K562 (cell line): ENCODE results near the gene GALNT13. TPM values are rescaled to one million over a fixed set of nuclear protein-coding genes. Genes with fewer than 3 reads are reported as not detected.

ENCODE experiments used
- ATAC-seq: fragments of 200-7000 bp; cut with Tn5 transposase; 3 replicates; pipeline ENCODE4 v1.9.1; 2020; ENCODE audit warnings: moderate library complexity
- BruUV-seq: library from RNA; stranded (reverse); fragments of 400-500 nt; replicated peaks from 2 replicates; lab custom pipeline; 2021; lab: Mats Ljungman, UMichigan
- CTCF ChIA-PET: fragments of 300-600 bp; formaldehyde crosslinking; extraction: SDS; loops from one replicate; lab custom pipeline; 2021; ENCODE audit warnings: low intra/inter-chr PET ratio; lab: Yijun Ruan, JAX
- POLR2A ChIA-PET: fragments of 300-600, 350-650 bp; sonication (Branson Sonifier 250); formaldehyde crosslinking; extraction: SDS; loops from one replicate; lab custom pipeline; 2021; ENCODE audit warnings: antibody characterized with exemption, inconsistent platforms; lab: Yijun Ruan, JAX
- DNase-seq, 4 experiments: peaks; one replicate each; pipeline versions ENCODE4 v3.0.0 to v3.0.0-alpha.2; 2011 to 2018; ENCODE audit warnings: low spot score in 3 of 4, mixed read lengths in 3 of 4; ENCODE audit errors: extremely low read depth in 1 of 4
- FAIRE-seq: peaks from 2 replicates; lab custom pipeline; 2011; peaks lifted over from hg19 to GRCh38; lab: Jason Lieb, UNC
- H2AFZ ChIP-seq: 2 replicates; pipeline ENCODE4 v1.6.0; 2011; ENCODE audit warnings: low read depth, low read length, control low read depth, inconsistent platforms
- H3K27ac ChIP-seq: fragments of 200-600 bp; 3 replicates; pipeline ENCODE4 v1.8.0; 2011; ENCODE audit warnings: low read depth, mild to moderate bottlenecking, control low read depth, inconsistent platforms, low read length, moderate library complexity, mixed read lengths; ENCODE audit errors: extremely low read depth
- H3K27me3 ChIP-seq, 2 experiments: fragments of 300-600 bp in 1 of 2; 2 replicates in 1 of 2; 3 replicates in 1 of 2; pipeline versions ENCODE4 v1.6.0 to v1.8.0; 2011; ENCODE audit warnings: inconsistent platforms in 2 of 2, low read length in 2 of 2, mild to moderate bottlenecking in 1 of 2, mixed read lengths in 1 of 2, moderate library complexity in 1 of 2; ENCODE audit not compliant: control insufficient read depth in 2 of 2, insufficient read depth in 2 of 2
- H3K36me3 ChIP-seq: fragments of 300-600 bp; 3 replicates; pipeline ENCODE4 v1.8.0; 2011; ENCODE audit warnings: mild to moderate bottlenecking, low read length, inconsistent platforms; ENCODE audit not compliant: control insufficient read depth, insufficient read depth
- H3K4me1 ChIP-seq, 2 experiments: fragments of 200-600 bp in 1 of 2; replicated peaks in 1 of 2; 2 replicates in 1 of 2; 3 replicates in 1 of 2; pipeline versions ENCODE4 v1.5.1 to v1.8.0; 2011; ENCODE audit warnings: inconsistent platforms in 2 of 2, low read length in 2 of 2, mild to moderate bottlenecking in 1 of 2, mixed read lengths in 1 of 2, moderate library complexity in 1 of 2; ENCODE audit not compliant: control insufficient read depth in 2 of 2, insufficient read depth in 2 of 2
- H3K4me2 ChIP-seq: 2 replicates; pipeline ENCODE4 v1.6.1; 2011; ENCODE audit warnings: low read length, control low read depth, inconsistent platforms, mixed read lengths; ENCODE audit not compliant: insufficient read depth
- H3K4me3 ChIP-seq: fragments of 200-600 bp; sonication (generic), shearing (Covaris generic); 2 replicates; pipeline ENCODE4 v1.5.1; 2016; ENCODE audit warnings: control low read depth, inconsistent platforms
- H3K79me2 ChIP-seq: fragments of 200-600 bp; 3 replicates; pipeline ENCODE4 v1.8.0; 2011; ENCODE audit warnings: low read length, inconsistent platforms; ENCODE audit not compliant: control insufficient read depth, insufficient read depth
- H3K9ac ChIP-seq, 2 experiments: 2 replicates each; pipeline versions ENCODE4 v1.6.0 to v1.6.1; 2011; ENCODE audit warnings: low read depth in 2 of 2, low read length in 2 of 2, control low read depth in 1 of 2, inconsistent platforms in 1 of 2, mild to moderate bottlenecking in 1 of 2, mixed read lengths in 1 of 2; ENCODE audit not compliant: insufficient read depth in 1 of 2
- H3K9me1 ChIP-seq: one replicate; pipeline ENCODE4 v1.6.0; 2011; ENCODE audit warnings: inconsistent platforms, mild to moderate bottlenecking, low read length, moderate library complexity; ENCODE audit not compliant: control insufficient read depth, insufficient read depth
- H3K9me3 ChIP-seq: replicated peaks from 2 replicates; pipeline ENCODE4 v1.5.1; 2011; ENCODE audit warnings: low read depth, low read length, inconsistent platforms; ENCODE audit not compliant: control insufficient read depth, insufficient read depth
- H4K20me1 ChIP-seq: replicated peaks from 2 replicates; pipeline ENCODE4 v1.6.1; 2011; ENCODE audit warnings: low read length, inconsistent platforms, mixed read lengths; ENCODE audit not compliant: control insufficient read depth, insufficient read depth
- BCL6 ChIP-seq: fragments of 250-450 bp; sonication (Bioruptor Pico); IDR thresholded peaks from 2 replicates; pipeline ENCODE4 v1.4.0; 2020
- HDAC6 ChIP-seq: IDR thresholded peaks from 2 replicates; pipeline ENCODE4 v1.6.1; 2012; ENCODE audit warnings: low read depth, mild to moderate bottlenecking, control low read depth, inconsistent platforms, low read length, moderate library complexity
- KAT8 ChIP-seq: fragments of 450-650 bp; IDR thresholded peaks from 2 replicates; pipeline ENCODE4 v1.6.1; 2016; ENCODE audit warnings: low read depth, mild to moderate bottlenecking
- NCOA2 ChIP-seq, 2 experiments: fragments of 450-650 bp; IDR thresholded peaks; 2 replicates each; pipeline ENCODE4 v1.6.1; 2018; ENCODE audit warnings: mild to moderate bottlenecking in 2 of 2, moderate library complexity in 1 of 2; ENCODE audit not compliant: partially characterized antibody in 2 of 2
- PCBP2 ChIP-seq: fragments of 200-400 bp; formaldehyde crosslinking; IDR thresholded peaks from 2 replicates; pipeline ENCODE4 v1.6.1; 2018; ENCODE audit warnings: low read length, low read depth, mild to moderate bottlenecking, moderate library complexity; ENCODE audit not compliant: poor library complexity, severe bottlenecking
- PHTF2 ChIP-seq: fragments of 250-450 bp; sonication (Bioruptor Pico); IDR thresholded peaks from 2 replicates; pipeline ENCODE4 v1.5.0; 2021; ENCODE audit warnings: mild to moderate bottlenecking
- SIX5 ChIP-seq, 2 experiments: IDR thresholded peaks; 2 replicates each; pipeline ENCODE4 v1.6.1; 2011; ENCODE audit warnings: low read length in 2 of 2, borderline replicate concordance in 1 of 2, low read depth in 1 of 2, mild to moderate bottlenecking in 1 of 2, moderate library complexity in 1 of 2; ENCODE audit not compliant: insufficient read depth in 1 of 2
- ZC3H11A ChIP-seq: IDR thresholded peaks from 2 replicates; pipeline ENCODE4 v1.6.1; 2012; ENCODE audit warnings: low read depth, low read length, improper control_type of control experiment
- ZNF175 ChIP-seq: fragments of 200-800 bp; sonication (Bioruptor generic); IDR thresholded peaks from 2 replicates; pipeline ENCODE4 v1.6.1; 2016; ENCODE audit warnings: low read depth, mild to moderate bottlenecking, missing genetic modification characterization, missing compliant biosample characterization
- ZNF232 ChIP-seq: sonication (generic); formaldehyde crosslinking; IDR thresholded peaks from 2 replicates; pipeline ENCODE4 v1.8.0; 2022; ENCODE audit warnings: mild to moderate bottlenecking, missing genetic modification reagents
- in situ Hi-C: fragments of 300-500 bp; cut with MboI; formaldehyde crosslinking; loops from 4 replicates; pipeline ENCODE4 v1.15.0; 2018; ENCODE audit warnings: inconsistent platforms, mixed read lengths
- intact Hi-C: fragments of 100-400 bp; cut with micrococcal nuclease; formaldehyde crosslinking; loops from 2 replicates; pipeline ENCODE4 v1.14.2; 2022
- polyA plus RNA-seq, 8 experiments: library from polyadenylated mRNA; depleted of rRNA in 4 of 8; stranded (reverse) in 5 of 8; unstranded in 3 of 8; fragments of >200 nt; fragmentation: Nextera tagmentation in 2 of 8; fragmentation: Illumina TruSeq in 1 of 8; extraction: Ambion mirVana in 2 of 8; extraction: Trizol in 1 of 8; gene quantifications; 2 replicates each; pipeline versions ENCODE4 v1.2.1 to v1.2.3, GENCODE V29; 2011 to 2014; ENCODE audit warnings: inconsistent platforms in 1 of 8, missing spikeins in 1 of 8
- total RNA-seq, 7 experiments: library from RNA; depleted of rRNA in 6 of 7; stranded (reverse); fragments of >200 nt in 6 of 7; fragmentation: Illumina TruSeq in 2 of 7; extraction: Trizol in 2 of 7; gene quantifications; 2 replicates each; pipeline versions ENCODE4 v1.2.1 to v1.2.3, GENCODE V29; 2011 to 2021; ENCODE audit warnings: low replicate concordance in 1 of 7
- TF ChIP-seq, protein P1 (sequence below): sonication (generic); formaldehyde crosslinking; IDR thresholded peaks from 2 replicates; pipeline ENCODE4 v1.5.0; 2020; ENCODE audit warnings: missing genetic modification reagents

The GALNT13 gene
- total and polyA plus RNA-seq, 9 of the 15 experiments (the other 6 are each of a cell fraction or from before 2014, with no cell fraction given): not detected

DNA sequence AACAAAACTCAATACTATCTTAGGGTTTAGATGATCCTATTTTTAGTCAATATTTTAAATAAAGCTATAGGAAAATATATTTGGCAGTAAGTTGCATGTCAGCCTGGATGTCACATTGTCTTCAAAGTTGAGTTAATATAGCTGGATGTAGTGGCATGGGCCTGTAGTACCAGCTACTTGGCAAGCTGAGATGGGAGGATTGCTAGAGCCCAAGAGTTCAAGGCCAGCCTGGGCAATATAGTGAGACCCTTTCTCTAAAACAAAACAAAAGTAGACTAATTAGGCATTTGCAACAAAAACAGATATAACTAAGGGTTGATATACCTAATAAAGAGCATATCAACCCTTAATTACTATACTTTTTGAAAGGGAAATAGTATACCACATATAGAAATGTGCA is 572.2 kb downstream of the GALNT13 start:
- in situ Hi-C loops (no loop called here), intact Hi-C loops (no loop called here)
- no peak for ATAC-seq
- POLR2A ChIA-PET: no interaction called here
- no peak overlapping the region for H3K9ac ChIP-seq
- no peak overlapping the region for H3K4me2 ChIP-seq
- DNase-seq: no peak
- no TSS peak for BruUV-seq
- no peaks in the 10 kb centered on the region for H3K9me1 ChIP-seq
- no peak overlapping the region for H2AFZ ChIP-seq
- no peak for FAIRE-seq
- no peak for TF ChIP-seq ZNF175 (CRISPR knock-in tag)
- no peak for TF ChIP-seq ZC3H11A
- no peak for TF ChIP-seq SIX5 (IDR thresholded peaks at IDR 0.05; ENCODE audit: borderline replicate concordance in 1 of 2, insufficient read depth in 1 of 2, low read depth in 1 of 2, low read length in 2 of 2)
- TF ChIP-seq PHTF2: no peak
- no peak for TF ChIP-seq NCOA2 (IDR thresholded peaks at IDR 0.05; ENCODE audit: partially characterized antibody in 2 of 2)
- TF ChIP-seq PCBP2: no peak
- TF ChIP-seq KAT8: no peak
- TF ChIP-seq HDAC6: no peak
- TF ChIP-seq, protein P1, sequence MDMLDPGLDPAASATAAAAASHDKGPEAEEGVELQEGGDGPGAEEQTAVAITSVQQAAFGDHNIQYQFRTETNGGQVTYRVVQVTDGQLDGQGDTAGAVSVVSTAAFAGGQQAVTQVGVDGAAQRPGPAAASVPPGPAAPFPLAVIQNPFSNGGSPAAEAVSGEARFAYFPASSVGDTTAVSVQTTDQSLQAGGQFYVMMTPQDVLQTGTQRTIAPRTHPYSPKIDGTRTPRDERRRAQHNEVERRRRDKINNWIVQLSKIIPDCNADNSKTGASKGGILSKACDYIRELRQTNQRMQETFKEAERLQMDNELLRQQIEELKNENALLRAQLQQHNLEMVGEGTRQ: no peak
- TF ChIP-seq ZNF232 (CRISPR knock-in tag): no peak
- TF ChIP-seq BCL6 (CRISPR knock-in tag): no peak
- CTCF ChIA-PET: no interaction called here
- H3K4me3 ChIP-seq: no peak overlapping the region
- H4K20me1 ChIP-seq: no peaks in the 10 kb centered on the region
- H3K9me3 ChIP-seq: no peaks in the 10 kb centered on the region
- no peaks in the 10 kb centered on the region for H3K79me2 ChIP-seq
- no peak overlapping the region for H3K27ac ChIP-seq
- H3K27me3 ChIP-seq: no peaks in the 10 kb centered on the region
- H3K36me3 ChIP-seq: no peaks in the 10 kb centered on the region
- no peaks in the 10 kb centered on the region for H3K4me1 ChIP-seq
